C4-2B (cell line): ENCODE results near the gene TLE3.

Experiments
- CTCF ChIP-seq: fragments of 450-650 bp; conservative IDR thresholded peaks from 2 replicates; pipeline ENCODE4 v1.5.1; 2017; ENCODE audit warnings: mild to moderate bottlenecking
- ZFX ChIP-seq: fragments of 450-650 bp; IDR thresholded peaks from 2 replicates; pipeline ENCODE4 v1.6.1; 2017

- no peak for TF ChIP-seq CTCF
- TF ChIP-seq ZFX = no peak
Measured at GRCh38 chr15:70031261-70031660, 66.5 kb downstream of the TLE3 start.
